CD4-positive, alpha-beta T cell treated with Interleukin-17A for 1 hour (primary cell): ENCODE results near the gene EN2.

Experiments
- DNase-seq: peaks from one replicate; pipeline ENCODE4 v3.0.0-alpha.2; 2020

The EN2 gene

DNA sequence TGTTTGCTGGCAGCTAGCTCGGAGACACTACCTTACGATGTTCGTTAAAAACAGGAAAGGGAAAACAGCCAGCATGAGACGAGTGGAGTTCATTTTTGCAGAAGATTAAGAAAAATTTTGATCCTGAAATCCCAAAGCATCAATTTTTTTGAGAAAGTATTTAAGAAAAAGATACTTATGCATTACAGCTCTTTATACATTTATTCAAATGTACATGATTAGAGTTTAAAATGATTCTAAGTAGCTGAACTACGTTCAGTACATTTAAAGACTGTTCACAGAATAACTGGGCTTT lies 53.7 kb downstream of the EN2 start:
- DNase-seq: no peak

DNA sequence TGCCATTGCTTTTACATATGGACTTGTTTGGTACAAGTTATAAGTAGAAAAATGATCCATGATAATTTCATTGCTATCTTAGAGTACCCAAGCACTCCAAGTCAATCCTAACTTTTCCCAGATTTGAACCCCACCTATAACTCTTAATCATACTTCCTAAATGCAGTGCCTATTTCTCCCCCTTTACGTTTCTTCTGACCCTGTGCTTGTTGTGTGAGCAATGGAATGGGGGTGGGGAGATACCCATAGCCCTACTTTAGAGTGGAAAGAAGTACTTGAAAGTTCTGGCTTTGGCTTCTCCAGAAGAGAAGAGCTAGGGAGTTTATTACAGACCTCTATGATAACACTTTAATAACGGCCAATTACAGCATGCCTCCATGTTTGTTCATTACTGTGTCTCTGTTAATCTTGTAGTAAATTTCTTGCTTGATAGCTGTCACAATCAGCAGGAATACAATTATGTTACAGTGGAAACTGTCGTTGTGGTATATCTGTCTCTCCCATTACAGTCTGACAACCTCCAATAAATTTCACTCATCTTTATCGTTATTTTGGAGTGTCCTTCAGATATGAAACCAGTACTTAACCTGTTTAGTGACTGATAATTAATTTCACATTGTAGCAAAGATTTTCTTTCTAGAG lies 54.4 kb downstream of the EN2 start:
- DNase-seq: no peak

DNA sequence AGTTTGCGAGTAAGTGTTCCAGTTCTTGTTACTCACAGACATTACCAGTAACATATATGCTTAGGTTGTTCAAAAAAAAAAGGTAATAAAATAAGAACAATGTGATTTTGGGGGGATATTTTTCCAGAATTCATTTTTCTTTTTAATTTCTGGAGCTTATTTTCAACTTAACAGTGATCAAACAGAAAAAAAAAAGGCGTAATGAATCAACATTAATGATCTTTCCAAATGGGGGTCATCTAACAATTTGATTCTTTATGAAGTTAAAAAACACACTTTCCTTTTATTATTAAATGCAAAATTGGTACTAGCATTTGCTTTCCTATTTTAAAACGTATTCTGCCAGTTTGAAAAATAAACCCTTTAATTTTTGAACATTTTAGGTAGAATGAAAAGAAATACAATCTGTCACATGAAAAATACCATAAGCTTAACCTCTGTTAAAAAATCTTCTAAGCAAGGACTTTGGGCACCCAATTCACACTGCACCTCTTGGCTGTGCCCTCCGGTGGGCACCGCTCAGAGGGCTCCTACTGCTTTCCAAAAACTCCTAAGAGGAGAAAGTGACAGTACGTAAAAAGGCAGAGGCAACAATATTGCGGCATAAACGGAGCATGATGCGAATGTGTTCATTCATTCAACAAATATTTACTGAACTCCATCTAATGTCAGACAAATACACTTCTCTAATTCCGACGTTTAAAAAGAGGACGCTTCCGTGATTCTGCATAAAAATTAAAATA lies 55.8 kb downstream of the EN2 start:
- no peak for DNase-seq

DNA sequence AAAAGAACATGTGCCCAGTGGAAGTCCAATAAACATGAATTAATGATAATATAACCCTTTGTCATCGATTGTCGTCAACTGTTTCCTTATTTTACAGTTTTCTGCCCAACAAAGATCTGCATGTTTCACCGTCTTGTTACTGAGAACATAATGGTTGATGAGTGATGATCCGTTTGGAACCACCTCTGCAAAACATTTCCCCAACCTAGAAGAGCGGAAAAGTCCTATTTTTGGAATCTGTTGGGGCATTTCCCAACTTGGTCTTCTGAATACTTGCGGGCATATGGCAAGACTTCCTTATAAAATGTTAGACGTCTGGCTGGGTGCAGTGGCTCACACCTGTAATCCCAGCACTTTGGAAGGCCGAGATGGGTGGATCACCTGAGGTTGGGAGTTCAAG lies 56.4 kb downstream of the EN2 start:
- DNase-seq: no peak
